H1 (cell line): Measurements from ENCODE around the gene CMTM2. TPM values are rescaled to one million over a fixed set of nuclear protein-coding genes. Genes with fewer than 3 reads are reported as not detected.

Experiments
- CTCF ChIA-PET: fragments of 300-600 bp; sonication (Branson Sonifier 250); formaldehyde crosslinking; loops from one replicate; lab custom pipeline; 2021; ENCODE audit not compliant: partially characterized antibody; lab: Charles Lee
- POLR2A ChIA-PET: fragments of 300-600 bp; sonication (Branson Sonifier 250); formaldehyde crosslinking; loops from one replicate; lab custom pipeline; 2021; ENCODE audit warnings: inconsistent platforms; ENCODE audit not compliant: partially characterized antibody; lab: Charles Lee
- DNase-seq, 2 experiments: peaks; one replicate each; pipeline versions ENCODE4 v3.0.0 to v3.0.0-alpha.2; 2010 to 2022; ENCODE audit warnings: low spot score in 2 of 2, low read depth in 1 of 2, mixed read lengths in 1 of 2
- FAIRE-seq: peaks from 2 replicates; lab custom pipeline; 2011; peaks lifted over from hg19 to GRCh38; lab: Jason Lieb, UNC
- H2AFZ ChIP-seq: 2 replicates; pipeline ENCODE4 v1.8.1; 2012; ENCODE audit warnings: low read length, inconsistent platforms
- H2AK5ac ChIP-seq: 2 replicates; pipeline ENCODE4 v1.6.1; 2013; ENCODE audit warnings: low read depth, low read length
- H2BK120ac ChIP-seq: replicated peaks from 2 replicates; pipeline ENCODE3; 2013; ENCODE audit warnings: low read depth, low read length, inconsistent platforms
- H2BK12ac ChIP-seq: 2 replicates; pipeline ENCODE4 v1.6.1; 2013; ENCODE audit warnings: low read depth, low read length
- H2BK15ac ChIP-seq: 2 replicates; pipeline ENCODE4 v1.6.1; 2013; ENCODE audit warnings: low read length
- H2BK20ac ChIP-seq: 2 replicates; pipeline ENCODE4 v1.6.1; 2013; ENCODE audit warnings: low read length
- H2BK5ac ChIP-seq: 2 replicates; pipeline ENCODE4 v1.6.1; 2013; ENCODE audit warnings: low read depth, low read length
- H3K14ac ChIP-seq: 2 replicates; pipeline ENCODE4 v1.6.1; 2013; ENCODE audit warnings: inconsistent platforms; ENCODE audit not compliant: insufficient read length
- H3K18ac ChIP-seq: 2 replicates; pipeline ENCODE4 v1.6.1; 2013; ENCODE audit warnings: low read length; ENCODE audit errors: extremely low read depth
- H3K23ac ChIP-seq: 2 replicates; pipeline ENCODE4 v1.6.1; 2013; ENCODE audit warnings: inconsistent platforms; ENCODE audit not compliant: insufficient read length
- H3K23me2 ChIP-seq: 2 replicates; pipeline ENCODE4 v1.6.1; 2013; ENCODE audit warnings: low read depth, low read length
- H3K27ac ChIP-seq: 2 replicates; pipeline ENCODE4 v1.6.1; 2011; ENCODE audit warnings: low read depth, low read length, inconsistent platforms
- H3K27me3 ChIP-seq, 4 experiments: replicated peaks in 1 of 4; 1 replicate in 1 of 4; 2 replicates in 3 of 4; pipeline versions ENCODE4 v1.6.1 to v1.8.1; 2011 to 2013; ENCODE audit warnings: low read length in 3 of 4, mild to moderate bottlenecking in 3 of 4, inconsistent platforms in 2 of 4, mixed read lengths in 2 of 4, moderate library complexity in 1 of 4; ENCODE audit not compliant: control insufficient read depth in 3 of 4, insufficient read depth in 3 of 4; ENCODE audit errors: extremely low read depth in 1 of 4
- H3K36me3 ChIP-seq, 4 experiments: 2 replicates each; pipeline versions ENCODE4 v1.6.1 to v1.8.1; 2011 to 2013; ENCODE audit warnings: mild to moderate bottlenecking in 4 of 4, low read length in 3 of 4, moderate library complexity in 2 of 4, control low read depth in 1 of 4, inconsistent platforms in 1 of 4; ENCODE audit not compliant: insufficient read depth in 4 of 4, control insufficient read depth in 2 of 4
- H3K4ac ChIP-seq: replicated peaks from 2 replicates; pipeline ENCODE3; 2013; ENCODE audit warnings: low read length, low read depth, mixed read lengths, inconsistent platforms; ENCODE audit not compliant: insufficient read length
- H3K4me1 ChIP-seq, 4 experiments: replicated peaks in 1 of 4; 1 replicate in 1 of 4; 2 replicates in 3 of 4; pipeline versions ENCODE4 v1.6.1 to v1.8.1; 2011 to 2013; ENCODE audit warnings: low read length in 3 of 4, inconsistent platforms in 2 of 4, mixed read lengths in 1 of 4; ENCODE audit not compliant: insufficient read depth in 4 of 4, control insufficient read depth in 3 of 4
- H3K4me2 ChIP-seq, 2 experiments: 2 replicates each; pipeline versions ENCODE4 v1.6.1 to v1.8.1; 2011 to 2013; ENCODE audit warnings: low read depth in 2 of 2, low read length in 2 of 2, control low read depth in 1 of 2, inconsistent platforms in 1 of 2, mild to moderate bottlenecking in 1 of 2; ENCODE audit not compliant: insufficient read depth in 1 of 2
- H3K4me3 ChIP-seq, 4 experiments: fragments of 200-600, 300-600 bp in 1 of 4; sonication (generic), shearing (Covaris generic), sonication (Bioruptor Twin) in 1 of 4; 2 replicates each; pipeline versions ENCODE4 v1.5.1 to v1.8.1; 2011 to 2016; ENCODE audit warnings: low read length in 4 of 4, low read depth in 3 of 4, control low read depth in 2 of 4, inconsistent platforms in 2 of 4, mild to moderate bottlenecking in 2 of 4, mixed read lengths in 1 of 4, moderate library complexity in 1 of 4; ENCODE audit not compliant: insufficient read depth in 2 of 4; ENCODE audit errors: extremely low read depth in 1 of 4
- H3K56ac ChIP-seq: replicated peaks from 2 replicates; pipeline ENCODE3; 2013; ENCODE audit warnings: low read depth, mild to moderate bottlenecking, mixed read lengths, low read length, inconsistent platforms; ENCODE audit not compliant: insufficient read length
- H3K79me1 ChIP-seq: 2 replicates; pipeline ENCODE4 v1.6.1; 2013; ENCODE audit warnings: low read depth, low read length, control low read depth
- H3K79me2 ChIP-seq, 2 experiments: 2 replicates each; pipeline versions ENCODE4 v1.6.1 to v1.8.1; 2012 to 2013; ENCODE audit warnings: low read length in 2 of 2, mild to moderate bottlenecking in 2 of 2, inconsistent platforms in 1 of 2; ENCODE audit not compliant: insufficient read depth in 2 of 2, control insufficient read depth in 1 of 2
- H3K9ac ChIP-seq, 4 experiments: replicated peaks in 1 of 4; 1 replicate in 1 of 4; 2 replicates in 3 of 4; pipeline versions ENCODE4 v1.6.1 to v1.8.1; 2011 to 2013; ENCODE audit warnings: low read depth in 3 of 4, low read length in 3 of 4, control low read depth in 2 of 4, mild to moderate bottlenecking in 2 of 4, moderate library complexity in 2 of 4, inconsistent platforms in 1 of 4; ENCODE audit errors: extremely low read depth in 1 of 4
- H3K9me3 ChIP-seq, 2 experiments: 2 replicates each; pipeline versions ENCODE4 v1.6.1 to v1.8.1; 2012 to 2013; ENCODE audit warnings: mild to moderate bottlenecking in 2 of 2, moderate library complexity in 2 of 2, control low read depth in 1 of 2, inconsistent platforms in 1 of 2, low read depth in 1 of 2, low read length in 1 of 2, mixed read lengths in 1 of 2; ENCODE audit not compliant: insufficient read depth in 2 of 2
- H4K20me1 ChIP-seq, 2 experiments: replicated peaks in 1 of 2; 2 replicates each; pipeline versions ENCODE3 to v1.8.1; 2011 to 2013; ENCODE audit warnings: inconsistent platforms in 2 of 2, low read length in 2 of 2, mild to moderate bottlenecking in 1 of 2; ENCODE audit not compliant: insufficient read depth in 2 of 2, control insufficient read depth in 1 of 2
- H4K5ac ChIP-seq: 2 replicates; pipeline ENCODE4 v1.6.1; 2013; ENCODE audit warnings: low read length, low read depth, mixed read lengths, inconsistent platforms; ENCODE audit not compliant: insufficient read length
- H4K8ac ChIP-seq: 2 replicates; pipeline ENCODE4 v1.8.0; 2013; ENCODE audit warnings: mild to moderate bottlenecking, moderate library complexity, low read length, inconsistent platforms; ENCODE audit not compliant: insufficient read depth; ENCODE audit errors: extremely low read depth
- H4K91ac ChIP-seq: replicated peaks from 2 replicates; pipeline ENCODE3; 2013; ENCODE audit warnings: low read length, mixed read lengths, inconsistent platforms; ENCODE audit not compliant: insufficient read length
- BCL11A ChIP-seq, 2 experiments: IDR thresholded peaks; one replicate each; pipeline ENCODE4 v1.6.1; 2011; ENCODE audit warnings: low read depth in 2 of 2, low read length in 2 of 2, mild to moderate bottlenecking in 2 of 2
- CEBPB ChIP-seq: IDR thresholded peaks from 2 replicates; pipeline ENCODE4 v1.6.1; 2012; ENCODE audit warnings: low read depth, low read length
- CHD1 ChIP-seq: IDR thresholded peaks from 2 replicates; pipeline ENCODE4 v1.6.1; 2012; ENCODE audit warnings: low read depth, low read length, improper control_type of control experiment
- CHD2 ChIP-seq: IDR thresholded peaks from 2 replicates; pipeline ENCODE4 v1.6.1; 2012; ENCODE audit warnings: low read length, improper control_type of control experiment
- FOSL1 ChIP-seq: IDR thresholded peaks from 2 replicates; pipeline ENCODE4 v1.6.1; 2011; ENCODE audit warnings: mild to moderate bottlenecking, low read depth, low read length, moderate library complexity; ENCODE audit not compliant: insufficient read depth
- HDAC2 ChIP-seq, 2 experiments: fragments of 300-600 bp in 1 of 2; sonication (generic) in 1 of 2; IDR thresholded peaks; 2 replicates each; pipeline ENCODE4 v1.6.1; 2011 to 2012; ENCODE audit warnings: low read depth in 2 of 2, low read length in 2 of 2, mild to moderate bottlenecking in 2 of 2, moderate library complexity in 2 of 2, borderline replicate concordance in 1 of 2, inconsistent platforms in 1 of 2
- JUND ChIP-seq: IDR thresholded peaks from 2 replicates; pipeline ENCODE4 v1.6.1; 2011; ENCODE audit warnings: mild to moderate bottlenecking, improper control_type of control experiment, low read length
- RNF2 ChIP-seq: fragments of 200-900, 300-1000 bp; sonication (generic); IDR thresholded peaks from 2 replicates; pipeline ENCODE4 v1.7.1; 2016; ENCODE audit warnings: borderline replicate concordance, low read depth, mild to moderate bottlenecking, antibody characterized with exemption, low read length; ENCODE audit not compliant: poor library complexity, severe bottlenecking; ENCODE audit errors: missing control alignments
- SP2 ChIP-seq: IDR thresholded peaks from 2 replicates; pipeline ENCODE4 v1.6.1; 2012; ENCODE audit warnings: mild to moderate bottlenecking, low read length, inconsistent platforms
- TAF1 ChIP-seq: IDR thresholded peaks from 2 replicates; pipeline ENCODE4 v1.6.1; 2011; ENCODE audit warnings: mild to moderate bottlenecking, low read depth, low read length
- TEAD4 ChIP-seq: IDR thresholded peaks from 2 replicates; pipeline ENCODE4 v1.6.1; 2012; ENCODE audit warnings: low read depth, low read length, inconsistent platforms, mixed read lengths
- WGBS, 2 experiments: shearing (Covaris generic) in 1 of 2; methylation state at CpG; one replicate each; pipeline versions ENCODE4 v1.1.6 to v1.1.7; 2013 to 2015; ENCODE audit warnings: low lambda C conversion rate in 2 of 2, mixed read lengths in 2 of 2, inconsistent platforms in 1 of 2, low coverage in 1 of 2, missing lambda C conversion rate in 1 of 2; ENCODE audit not compliant: insufficient replicate concordance in 2 of 2, insufficient coverage in 1 of 2, insufficient read length in 1 of 2; ENCODE audit errors: extremely low coverage in 1 of 2, missing lambda C conversion rate in 1 of 2; 5-methylcytosine and 5-hydroxymethylcytosine counted together
- polyA plus RNA-seq, 7 experiments: library from polyadenylated mRNA; depleted of rRNA in 3 of 7; stranded (reverse) in 5 of 7; unstranded in 2 of 7; fragments of >200 nt in 5 of 7; fragments of 200-250 nt in 2 of 7; gene quantifications; 1 replicate in 5 of 7; 2 replicates in 1 of 7; 4 replicates in 1 of 7; pipeline versions ENCODE4 v1.2.1 to v1.2.3, GENCODE V29; 2011 to 2013; ENCODE audit warnings: missing spikeins in 2 of 7, mixed read lengths in 2 of 7
- total RNA-seq: library from RNA; stranded (reverse); fragmentation: NEBNext Ultra II Directional; extraction: Animal tissue kit (Norgen Biotek cat#: 25700); gene quantifications from 2 replicates; pipeline ENCODE4 v1.2.1, GENCODE V29; 2021
- TF ChIP-seq, protein P1 (sequence below): IDR thresholded peaks from 2 replicates; pipeline ENCODE4 v1.6.1; 2011; ENCODE audit warnings: low read length, improper control_type of control experiment

Gene CMTM2
- total and polyA plus RNA-seq, 2 of the 8 experiments (the other 6 are each of a cell fraction or from before 2014, with no cell fraction given), result not detected

DNA sequence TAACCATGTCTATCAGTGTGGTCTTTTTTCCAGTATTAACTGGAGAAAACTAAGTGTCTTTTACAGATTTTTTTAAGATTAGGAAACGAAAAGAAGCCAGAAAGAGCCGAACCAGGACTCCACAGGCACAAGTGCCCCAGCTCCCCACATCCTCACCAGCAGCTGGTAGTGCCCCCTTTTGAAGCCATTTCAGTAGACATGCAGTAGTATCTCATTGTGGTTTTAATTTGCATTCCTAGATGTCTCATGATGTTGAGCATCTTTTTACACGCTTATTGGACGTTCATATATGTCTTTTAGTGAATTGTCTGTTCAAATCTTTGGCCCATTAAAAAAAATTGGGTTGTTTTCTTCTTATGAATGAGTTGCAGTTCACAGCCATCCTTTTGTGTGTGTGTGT, 20.5 kb downstream of the CMTM2 start:
- no peak overlapping the region for H3K27ac ChIP-seq
- H3K4ac ChIP-seq, result no peak overlapping the region
- no peak overlapping the region for H4K5ac ChIP-seq
- H3K79me2 ChIP-seq, result no peaks in the 10 kb centered on the region
- no peaks in the 10 kb centered on the region for H3K36me3 ChIP-seq
- no peak overlapping the region for H3K14ac ChIP-seq
- peaks cover 0 to 4% (median 0%) of the 10 kb centered on the region in 4 experiments; a peak in 3 of 7 replicates for H3K4me1 ChIP-seq
- no peaks in the 10 kb centered on the region for H4K20me1 ChIP-seq
- no peak overlapping the region for H3K4me2 ChIP-seq
- no peak overlapping the region for H3K4me3 ChIP-seq
- no peak overlapping the region for H4K8ac ChIP-seq
- ChIA-PET POLR2A (interaction anchor here (0.8 kb wide), 1 partner anchor 70 kb away, joined by 3 read pairs; no protein-coding TSS in a partner anchor), CTCF (interaction anchor here (1.2 to 1.7 kb wide), 3 partner anchors 9 to 179 kb away, joined by 3 to 7 read pairs (median 4); no protein-coding TSS in a partner anchor)
- H2BK15ac ChIP-seq, result no peak overlapping the region
- no peak overlapping the region for H3K56ac ChIP-seq
- H4K91ac ChIP-seq, result no peak overlapping the region
- no peaks in the 10 kb centered on the region for H3K79me1 ChIP-seq
- H3K27me3 ChIP-seq, result no peaks in the 10 kb centered on the region
- H2BK20ac ChIP-seq, result no peak overlapping the region
- H2AFZ ChIP-seq, result no peak overlapping the region
- WGBS, 2 experiments, result 88% methylated on average over 4 of the region's 4 CpGs; no CpG with 5 or more reads in 1 of the 2 experiments
- FAIRE-seq (no peak), DNase-seq (no peak)
- peaks cover 7% of the 10 kb centered on the region for H3K23me2 ChIP-seq
- no peaks in the 10 kb centered on the region for H3K9me3 ChIP-seq
- no peak overlapping the region for H3K23ac ChIP-seq
- no peak overlapping the region for H2BK12ac ChIP-seq
- no peak overlapping the region for H2BK5ac ChIP-seq
- H2AK5ac ChIP-seq, result no peak overlapping the region
- H3K18ac ChIP-seq, result no peak overlapping the region
- H3K9ac ChIP-seq, result no peak overlapping the region
- H2BK120ac ChIP-seq, result no peak overlapping the region
- TF ChIP-seq FOSL1, result no peak
- no peak for TF ChIP-seq CHD1
- no peak for TF ChIP-seq CEBPB
- TF ChIP-seq SP2, result no peak
- no peak for TF ChIP-seq TEAD4
- TF ChIP-seq, protein P1, sequence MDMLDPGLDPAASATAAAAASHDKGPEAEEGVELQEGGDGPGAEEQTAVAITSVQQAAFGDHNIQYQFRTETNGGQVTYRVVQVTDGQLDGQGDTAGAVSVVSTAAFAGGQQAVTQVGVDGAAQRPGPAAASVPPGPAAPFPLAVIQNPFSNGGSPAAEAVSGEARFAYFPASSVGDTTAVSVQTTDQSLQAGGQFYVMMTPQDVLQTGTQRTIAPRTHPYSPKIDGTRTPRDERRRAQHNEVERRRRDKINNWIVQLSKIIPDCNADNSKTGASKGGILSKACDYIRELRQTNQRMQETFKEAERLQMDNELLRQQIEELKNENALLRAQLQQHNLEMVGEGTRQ, result no peak
- TF ChIP-seq RNF2, result no peak
- no peak for TF ChIP-seq BCL11A (IDR thresholded peaks at IDR 0.05; ENCODE audit: low read depth in 2 of 2, low read length in 2 of 2)
- TF ChIP-seq HDAC2 (IDR thresholded peaks at IDR 0.05; ENCODE audit: borderline replicate concordance in 1 of 2, low read depth in 2 of 2, low read length in 2 of 2), result no peak
- TF ChIP-seq CHD2, result no peak
- no peak for TF ChIP-seq JUND
- no peak for TF ChIP-seq TAF1
